AG10803 (cell line): ENCODE results near the gene BCR.
"Not testable (repeated sequence)": the region's sequence is repeated elsewhere in the genome, so short reads cannot be mapped to it uniquely, and the experiment has no call there.

Source experiments
- DNase-seq: peaks from one replicate; pipeline ENCODE4 v3.0.0; 2010; ENCODE audit warnings: low read depth
- H3K4me3 ChIP-seq: 2 replicates; pipeline ENCODE4 v1.5.1; 2011; ENCODE audit warnings: mild to moderate bottlenecking, low read length, control low read depth
- CTCF ChIP-seq: conservative IDR thresholded peaks from 2 replicates; pipeline ENCODE4 v1.5.1; 2011; ENCODE audit warnings: mild to moderate bottlenecking, low read length, control low read depth, inconsistent platforms

The BCR gene

GRCh38 chr22:23180301-23180892 is at the start of gene BCR:
TSS of gene BCR (plus strand) at chr22:23180509. CDS start at chr22:23180961, 452 bp downstream.
- peak within 1 kb of the TSS; percentile 76 for H3K4me3 ChIP-seq
- TF ChIP-seq CTCF, result no peak
- peak; percentile 57 for DNase-seq

GRCh38 chr22:23130697-23131096 is 49.6 kb upstream of the BCR start:
- DNase-seq, result no peak
- H3K4me3 ChIP-seq, result no peak overlapping the region
- TF ChIP-seq CTCF, result no peak

- TF ChIP-seq CTCF, result no peak
- no peak for DNase-seq
- H3K4me3 ChIP-seq, result no peak overlapping the region
These were observed 48.4 kb upstream of the BCR start for GRCh38 chr22:23131931-23132330.

- no peak for DNase-seq
- H3K4me3 ChIP-seq, result no peak overlapping the region
- no peak for TF ChIP-seq CTCF
These were observed 47.8 kb upstream of the BCR start for GRCh38 chr22:23132376-23133091.

- no peak overlapping the region for H3K4me3 ChIP-seq
- no peak for TF ChIP-seq CTCF
- DNase-seq, result no peak
These were observed 46.4 kb upstream of the BCR start for GRCh38 chr22:23133922-23134321.

GRCh38 chr22:23136991-23137390 is 43.3 kb upstream of the BCR start:
- DNase-seq, H3K4me3 ChIP-seq: not testable (repeated sequence)

- no peak for TF ChIP-seq CTCF
- H3K4me3 ChIP-seq, result no peak overlapping the region
- DNase-seq, result no peak
These were observed 42.8 kb upstream of the BCR start for GRCh38 chr22:23137468-23137867.
